ENCODE data around the gene MT1G. TPM values are rescaled to one million over a fixed set of nuclear protein-coding genes. Genes with fewer than 3 reads are reported as not detected.
A peak's percentile ranks its signal among the peaks of the same experiment; 100 is the strongest.

The MT1G gene
- total RNA-seq, 1 donor from 2014 or later, result 10.5 TPM

DNA sequence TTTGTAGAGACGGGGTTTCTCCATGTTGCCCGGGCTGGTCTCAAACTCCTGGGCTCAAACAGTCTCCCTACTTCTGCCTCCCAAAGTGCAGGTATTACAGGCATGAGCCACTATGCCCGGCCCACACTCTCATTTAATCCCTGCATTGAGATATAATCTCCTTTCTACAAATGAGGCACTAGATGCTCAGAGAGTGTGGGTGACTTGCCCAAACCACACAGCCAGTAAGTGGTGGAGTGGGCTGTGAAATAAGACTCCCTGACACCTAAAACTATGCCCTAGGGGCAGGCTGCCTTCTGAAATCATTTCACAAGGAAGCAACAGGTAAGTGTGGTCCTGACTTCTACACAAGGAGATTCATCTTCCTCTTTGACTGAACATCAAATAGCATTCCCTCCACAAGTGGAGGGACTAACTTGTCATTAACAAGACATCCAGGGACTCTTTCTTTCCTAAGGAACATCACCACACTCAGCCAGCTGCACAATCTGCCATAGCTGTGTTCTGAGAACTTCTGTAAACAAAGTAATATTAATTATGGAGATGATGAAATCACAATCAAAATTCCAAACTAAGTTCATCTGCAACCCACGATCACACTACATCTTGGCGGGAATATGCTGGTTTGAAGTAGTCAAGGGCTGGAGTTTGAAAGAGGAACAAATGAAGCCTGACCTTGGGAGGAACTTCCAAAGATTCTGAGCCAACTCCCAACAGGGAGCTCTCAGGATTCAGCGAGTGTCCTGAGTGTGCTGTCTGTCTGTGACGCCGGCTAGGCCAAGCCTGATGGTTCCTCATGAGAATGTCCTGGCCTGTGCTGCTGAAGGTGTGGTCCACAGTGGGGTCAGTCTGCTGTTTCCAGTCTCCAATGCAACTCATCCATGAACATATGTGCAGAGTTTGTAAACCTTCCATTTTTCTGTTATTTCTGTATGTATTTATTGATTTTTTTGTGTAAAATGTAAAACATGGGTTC is 2.3 kb downstream of the MT1G start:
- peak; percentile 42 for DNase-seq (ENCODE audit: low read depth)

DNA sequence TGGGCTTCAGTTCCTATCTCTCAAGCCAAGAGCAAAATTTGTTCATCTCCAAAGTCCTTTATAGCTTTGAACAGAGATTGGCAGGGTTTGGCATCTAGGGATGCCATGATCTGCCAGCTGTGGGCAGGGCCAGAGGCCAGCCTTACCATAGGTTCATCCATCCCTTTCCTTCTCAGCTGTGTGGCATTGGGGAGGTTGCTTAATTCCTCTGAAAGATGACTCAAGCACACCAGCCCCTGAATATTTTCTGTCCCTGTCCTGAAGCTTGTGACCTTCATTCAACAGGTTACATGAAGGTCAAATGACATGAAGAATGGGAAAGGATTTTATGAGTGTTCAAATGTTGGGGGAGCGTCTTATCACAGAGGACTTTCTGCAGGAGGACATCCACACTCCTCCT is 3.4 kb downstream of the MT1G start:
- DNase-seq (ENCODE audit: low read depth), result no peak

DNA sequence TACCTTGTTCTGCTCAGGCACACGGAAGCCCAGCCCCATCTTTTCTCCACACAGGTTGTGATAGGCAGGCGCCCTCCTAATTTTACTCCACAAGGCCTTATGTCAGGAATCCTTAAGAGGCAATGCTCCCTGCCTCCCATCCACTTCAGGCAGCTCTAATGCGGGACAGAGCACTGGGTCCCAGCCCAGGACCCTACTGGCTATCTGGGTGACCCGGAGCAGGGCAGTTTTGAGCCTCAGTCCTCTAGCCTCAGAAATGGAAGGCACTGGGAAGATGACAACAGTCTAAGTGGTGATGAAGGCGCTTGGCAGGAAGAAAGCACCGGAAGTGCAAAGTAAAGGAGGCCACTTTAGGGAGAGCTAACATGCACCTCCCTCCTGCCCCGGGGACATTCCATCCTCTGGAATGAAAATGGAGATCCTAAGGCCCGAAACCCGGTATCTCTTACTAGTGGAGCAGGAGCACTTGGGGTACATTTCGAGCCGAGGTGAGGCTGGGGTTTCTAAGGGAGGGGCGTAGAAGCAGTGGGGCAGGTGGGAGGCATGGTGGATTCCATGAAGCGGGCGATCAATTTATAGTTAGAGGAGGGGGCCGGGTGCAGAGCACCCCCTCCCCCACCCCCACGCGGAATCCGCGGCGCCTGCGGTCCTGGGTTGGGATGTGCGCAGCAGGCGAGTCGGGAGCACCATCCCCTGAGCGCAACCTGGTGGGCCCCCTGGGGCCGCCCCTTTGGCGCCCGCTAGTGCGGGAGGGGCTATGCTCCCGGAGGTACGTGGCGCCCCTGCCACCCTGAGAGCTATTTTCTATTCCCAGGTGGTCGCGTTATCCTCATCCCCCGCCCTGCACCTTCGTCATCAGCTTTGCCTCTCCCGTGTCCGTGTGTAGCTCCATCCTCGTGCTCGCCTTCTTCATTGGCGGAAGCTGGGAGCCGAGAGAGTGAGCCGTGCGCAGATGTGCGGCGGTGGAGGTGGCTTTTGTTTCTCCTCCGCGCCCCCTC is 5.2 kb downstream of the MT1G start:
- no peak for DNase-seq (ENCODE audit: low read depth)

DNA sequence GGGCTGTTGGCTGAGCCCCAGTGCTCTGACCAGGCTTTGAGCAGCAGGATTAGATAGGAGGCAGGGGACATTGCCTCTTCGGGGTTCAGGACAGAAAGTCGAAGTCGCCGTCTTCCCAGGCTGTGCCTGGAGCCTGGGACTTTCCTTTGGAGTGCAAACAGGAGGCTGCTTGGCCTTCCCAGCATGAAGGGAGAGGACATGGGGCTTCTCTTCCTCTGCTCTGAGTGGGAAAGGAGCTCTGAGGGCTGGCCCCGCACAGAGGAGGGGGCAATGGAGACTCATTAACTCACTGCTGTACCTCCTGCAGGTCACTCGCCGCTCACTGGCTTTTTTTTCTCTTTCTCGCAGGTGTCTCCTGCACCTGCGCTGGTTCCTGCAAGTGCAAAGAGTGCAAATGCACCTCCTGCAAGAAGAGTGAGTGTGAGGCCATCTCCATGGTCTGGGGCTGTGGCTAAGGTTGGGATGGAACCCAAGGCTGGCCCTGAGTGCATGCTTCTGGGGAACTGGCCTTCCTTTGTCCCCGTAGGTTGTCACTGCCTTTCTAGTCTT is 9.5 kb downstream of the MT1G start:
- no peak for DNase-seq (ENCODE audit: low read depth)

DNA sequence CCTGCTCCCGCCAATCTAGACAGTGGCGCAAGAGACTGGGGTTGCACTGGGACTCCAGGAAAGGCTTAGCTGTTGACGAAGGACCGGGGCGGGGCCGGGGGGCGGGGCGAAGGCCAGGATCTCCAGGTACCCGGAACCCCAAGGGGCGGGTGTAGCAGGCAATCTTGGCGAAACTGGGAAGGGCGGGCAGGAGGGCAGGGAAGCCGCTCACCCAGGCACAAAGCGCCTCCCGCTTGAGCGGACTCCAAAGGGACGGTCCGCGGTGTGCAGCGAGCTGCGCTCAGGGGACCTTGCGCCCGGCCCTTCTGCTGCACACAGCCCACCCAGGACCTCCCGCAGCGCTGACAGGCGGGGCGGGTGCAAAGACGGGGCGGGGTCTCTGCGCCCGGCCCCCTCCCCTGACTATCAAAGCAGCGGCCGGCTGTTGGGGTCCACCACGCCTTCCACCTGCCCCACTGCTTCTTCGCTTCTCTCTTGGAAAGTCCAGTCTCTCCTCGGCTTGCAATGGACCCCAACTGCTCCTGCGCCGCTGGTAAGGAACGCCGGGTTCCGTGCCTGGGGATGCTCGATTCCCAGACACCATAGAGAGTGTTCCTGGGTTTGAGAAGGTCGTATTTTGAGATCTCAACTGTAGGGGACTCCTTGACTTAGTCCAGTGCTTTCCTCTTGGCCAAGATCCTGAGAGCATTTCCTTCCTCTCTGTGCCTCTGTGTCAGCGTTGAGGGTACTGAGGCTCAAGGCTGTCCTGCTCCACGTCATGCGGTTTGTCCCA is 10.1 kb downstream of the MT1G start, which contains the start of gene MT1F:
TSS of gene MT1F (plus strand) at position 405 of the 772 bp plus-strand sequence. CDS start at position 505, 100 bp downstream.
- DNase-seq (ENCODE audit: low read depth), result peak; percentile 82

DNA sequence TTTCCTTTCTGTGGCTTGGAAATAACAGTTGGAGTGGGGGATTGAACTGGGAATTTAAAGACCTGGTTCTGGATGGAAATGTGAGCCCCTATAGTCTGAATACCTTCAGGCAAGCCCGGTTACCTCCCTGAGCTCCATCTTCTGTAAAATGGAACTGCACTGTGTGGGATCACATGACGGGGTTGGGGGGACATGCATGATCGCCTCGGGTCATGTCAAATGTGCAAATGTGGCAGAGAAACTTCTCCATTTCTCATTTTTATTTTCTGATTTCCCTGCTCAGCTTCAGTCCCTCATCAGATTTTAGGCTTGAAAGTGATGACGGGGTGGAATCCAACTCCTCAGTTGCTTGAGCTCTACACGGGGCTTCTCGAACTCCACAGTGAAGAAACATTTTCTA is 14.6 kb downstream of the MT1G start:
- DNase-seq (ENCODE audit: low read depth), result no peak

DNA sequence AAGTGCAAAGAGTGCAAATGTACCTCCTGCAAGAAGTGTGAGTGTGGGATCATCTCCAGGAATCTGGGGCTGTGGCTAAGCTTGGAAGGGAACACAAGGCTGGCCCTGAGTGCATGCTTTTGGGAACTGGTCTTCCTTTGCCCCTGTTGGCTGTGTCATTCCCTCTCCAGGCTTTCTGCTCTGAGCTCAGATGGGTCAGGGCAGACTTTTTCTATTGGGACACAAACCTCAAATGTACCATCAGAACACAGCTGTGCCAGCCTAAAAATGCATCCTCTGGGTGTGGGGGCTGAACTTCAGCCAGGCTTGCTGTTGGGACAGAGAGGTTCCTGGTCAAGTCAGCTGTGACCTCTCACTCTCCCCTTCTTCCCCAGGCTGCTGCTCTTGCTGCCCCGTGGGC is 15.3 kb downstream of the MT1G start:
- DNase-seq (ENCODE audit: low read depth), result no peak

DNA sequence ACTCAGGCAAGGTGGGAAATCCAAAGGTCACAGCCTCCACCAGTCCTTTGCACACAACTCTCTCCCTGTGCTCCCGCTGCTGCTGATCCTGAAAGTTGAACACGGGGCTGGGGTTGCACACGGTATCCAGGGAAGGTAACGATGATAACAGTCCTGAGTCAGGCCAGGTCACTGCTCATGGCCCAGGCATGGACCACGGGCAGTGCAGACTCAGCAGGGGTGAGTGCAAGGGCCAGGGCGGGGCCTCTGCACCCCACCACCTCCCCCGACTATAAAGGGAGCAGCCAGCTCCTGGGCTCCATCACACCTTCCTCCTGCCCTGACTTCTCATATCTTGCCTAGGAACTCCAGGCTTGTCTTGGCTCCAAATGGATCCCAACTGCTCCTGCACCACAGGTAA is 16.3 kb downstream of the MT1G start, which contains the start of gene MT1B:
TSS of gene MT1B (plus strand) at position 301 of the 400 bp plus-strand sequence. CDS start at position 369, 68 bp downstream.
- DNase-seq (ENCODE audit: low read depth), result no peak

DNA sequence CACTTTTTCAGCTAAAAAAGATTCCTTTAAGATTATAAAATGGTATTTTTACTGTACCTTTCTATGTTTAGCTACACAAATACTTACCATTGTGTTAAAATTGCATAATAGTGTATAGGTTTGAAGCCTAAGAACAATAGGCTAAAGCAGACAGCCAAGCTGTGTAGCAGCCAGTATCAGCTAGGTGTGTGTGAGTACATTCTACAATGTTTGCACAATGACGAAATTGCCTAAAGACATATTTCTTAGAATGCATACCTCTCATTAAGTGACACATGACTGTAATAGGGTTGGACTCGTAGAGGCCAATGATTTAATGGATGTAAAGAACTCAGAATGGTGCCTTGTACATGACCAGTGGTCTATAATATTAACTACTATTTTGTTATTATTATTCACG is 18.0 kb downstream of the MT1G start:
- peak; percentile 48 for DNase-seq (ENCODE audit: low read depth)

DNA sequence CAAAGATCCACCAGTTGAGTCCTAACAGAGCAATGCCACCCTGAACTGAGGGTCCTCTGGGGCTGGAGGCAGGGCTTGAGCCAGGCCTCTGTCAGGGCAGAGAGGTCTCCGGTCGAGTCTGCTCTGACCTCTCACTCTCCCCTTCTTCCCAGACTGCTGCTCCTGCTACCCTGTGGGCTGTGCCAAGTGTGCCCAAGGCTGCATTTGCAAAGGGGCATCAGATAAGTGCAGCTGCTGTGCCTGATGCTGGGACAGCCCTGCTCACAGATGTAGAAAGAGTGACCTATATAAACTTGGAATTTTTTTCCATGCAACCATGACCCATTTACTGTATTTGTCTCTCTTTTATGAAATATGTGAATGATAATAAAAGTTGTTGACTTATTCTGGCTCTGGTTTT is 18.6 kb downstream of the MT1G start:
- no peak for DNase-seq (ENCODE audit: low read depth)

DNA sequence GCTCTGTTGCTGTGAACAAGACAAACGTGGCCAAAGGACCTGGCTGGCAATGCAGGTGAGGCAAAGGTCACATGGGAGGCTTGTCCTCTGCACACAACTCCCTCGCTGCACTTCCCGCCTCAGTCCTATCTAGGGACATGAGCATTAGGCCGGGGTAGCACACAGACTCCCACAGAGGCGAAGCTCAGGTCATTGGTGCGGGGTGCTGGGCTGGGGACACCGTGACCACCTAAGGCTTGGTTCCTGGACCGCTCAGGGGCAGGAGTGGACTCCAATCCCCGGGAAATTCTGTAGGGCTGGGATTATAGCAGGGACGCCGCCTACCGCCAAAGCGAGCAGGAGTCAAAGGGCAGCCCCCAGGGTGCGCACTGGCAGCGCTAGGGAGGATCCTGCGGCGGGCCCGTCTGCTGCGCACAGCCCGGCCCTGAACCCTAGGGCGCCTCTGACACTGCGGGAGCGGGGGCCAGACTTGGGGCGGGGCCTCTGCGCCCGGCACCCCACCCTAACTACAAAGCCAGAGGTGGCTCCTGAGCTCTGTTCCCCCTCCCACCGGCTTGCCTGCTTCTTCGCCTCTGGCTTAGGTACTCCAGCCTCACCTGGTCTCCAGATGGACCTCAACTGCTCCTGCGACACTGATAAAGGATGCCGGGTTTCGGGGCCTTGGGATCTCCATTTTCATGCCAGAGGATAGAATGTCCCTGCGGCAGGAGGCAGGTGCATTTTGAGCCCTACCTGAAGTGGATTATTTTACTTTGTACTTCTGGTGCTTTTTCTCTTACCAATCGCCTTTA is 20.0 kb downstream of the MT1G start:
- DNase-seq (ENCODE audit: low read depth), result no peak

DNA sequence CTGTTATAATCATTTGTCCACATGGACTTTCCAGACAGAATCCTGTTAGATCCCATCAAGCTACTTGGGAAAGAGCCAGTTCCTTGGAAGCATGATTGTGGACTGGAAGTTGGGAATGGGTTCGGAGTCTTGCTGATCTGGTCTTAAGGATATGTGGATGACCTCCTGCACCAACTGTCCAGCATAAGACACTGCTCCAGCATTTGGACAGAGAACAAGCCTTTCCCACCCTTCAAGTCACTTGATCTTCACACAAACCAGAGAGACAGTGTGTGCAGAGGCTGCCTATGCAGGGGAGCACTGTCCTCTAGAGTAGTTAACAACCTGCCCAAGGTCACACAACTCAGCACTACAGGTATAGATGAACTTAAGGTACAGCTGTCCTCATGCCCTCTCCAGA is 22.0 kb downstream of the MT1G start:
- DNase-seq (ENCODE audit: low read depth), result no peak

DNA sequence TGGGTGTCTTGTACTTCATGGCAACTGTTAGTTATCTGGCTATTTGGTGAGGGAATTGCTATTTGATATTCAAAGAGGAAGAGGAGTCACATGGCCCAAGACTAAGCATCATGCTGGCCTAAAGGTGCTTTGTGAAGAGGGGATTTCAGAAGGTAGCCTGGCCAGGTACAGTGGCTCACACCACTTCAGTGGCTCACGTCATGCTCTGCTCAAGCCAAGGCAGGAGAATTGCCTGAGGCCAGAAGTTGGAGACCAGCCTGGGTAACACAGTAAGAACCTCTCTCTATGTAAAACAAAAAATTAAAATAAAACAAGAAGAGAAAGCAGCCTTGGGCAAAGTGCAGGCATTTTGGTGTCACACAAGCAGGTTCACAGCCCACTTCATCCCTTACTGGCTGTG is 22.6 kb downstream of the MT1G start:
- DNase-seq (ENCODE audit: low read depth), result no peak

DNA sequence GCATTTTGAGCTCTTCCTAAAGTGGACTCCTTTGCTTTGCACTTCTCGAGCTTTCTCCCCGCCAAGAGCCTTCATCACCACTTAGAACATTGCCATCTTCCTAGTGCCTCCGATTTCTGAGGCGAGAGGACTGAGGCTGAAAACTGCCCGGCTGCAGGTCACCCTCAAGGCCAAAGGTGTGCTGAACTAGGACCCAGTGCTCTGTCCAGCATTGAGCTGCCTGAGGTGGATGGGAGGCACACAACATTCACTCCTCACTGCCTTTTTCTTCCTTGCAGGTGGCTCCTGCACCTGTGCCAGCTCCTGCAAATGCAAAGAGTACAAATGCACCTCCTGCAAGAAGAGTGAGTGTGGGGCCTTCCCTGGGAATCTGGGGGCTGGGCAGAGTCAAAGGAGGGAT is 24.0 kb downstream of the MT1G start:
- no peak for DNase-seq (ENCODE audit: low read depth)

DNA sequence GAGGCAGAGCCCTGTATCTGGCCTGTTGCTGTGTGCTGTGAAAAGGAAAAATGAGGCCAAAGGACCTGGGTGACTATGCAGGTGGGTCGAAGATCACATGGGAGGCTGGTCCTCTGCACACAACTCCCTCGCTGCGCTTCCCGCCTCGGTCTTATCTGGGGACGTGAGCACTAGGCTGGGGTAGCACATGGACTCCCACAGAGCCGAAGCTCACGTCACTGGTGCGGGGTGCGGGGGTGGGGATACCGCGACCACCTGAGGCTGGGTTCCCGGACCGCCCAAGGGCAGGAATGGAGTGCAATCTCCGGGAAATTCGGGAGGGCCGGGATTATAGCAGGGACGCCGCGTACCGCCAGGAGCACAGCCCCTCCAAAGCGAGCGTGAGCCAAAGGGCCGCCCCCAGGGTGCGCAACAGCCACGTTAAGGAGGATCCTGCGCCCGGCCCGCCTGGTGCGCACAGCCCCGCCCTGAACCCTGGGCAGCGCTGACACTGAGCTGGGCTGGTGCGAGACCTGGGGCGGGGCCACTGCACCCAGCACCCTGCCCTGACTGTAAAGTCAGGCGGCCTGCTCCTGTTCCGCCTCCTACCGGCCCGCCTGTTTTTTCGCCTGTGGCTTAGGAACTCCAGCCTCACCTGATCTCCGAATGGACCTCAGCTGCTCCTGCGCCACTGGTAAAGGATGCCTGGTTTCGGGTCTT is 24.6 kb downstream of the MT1G start:
- DNase-seq (ENCODE audit: low read depth), result peak; percentile 52

DNA sequence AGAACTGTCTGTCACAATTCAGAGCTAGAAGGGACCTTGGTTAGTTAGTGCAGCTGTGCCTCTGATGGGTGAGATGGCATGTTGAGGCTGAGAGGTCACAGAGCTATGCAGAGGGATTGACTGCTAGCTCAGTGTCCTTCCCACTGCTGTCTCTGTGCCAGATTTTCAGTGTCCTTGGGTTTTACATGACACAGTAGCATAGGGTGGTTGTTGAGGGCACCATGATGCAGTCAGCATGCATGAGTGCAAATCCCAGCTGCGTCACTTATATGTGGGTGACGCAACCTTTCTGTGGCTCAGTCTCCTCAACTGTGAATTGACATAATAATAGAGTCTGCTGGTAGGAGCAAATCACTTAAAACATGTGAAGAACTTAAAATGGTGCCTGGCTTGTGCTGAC is 26.7 kb downstream of the MT1G start:
- DNase-seq (ENCODE audit: low read depth), result no peak

DNA sequence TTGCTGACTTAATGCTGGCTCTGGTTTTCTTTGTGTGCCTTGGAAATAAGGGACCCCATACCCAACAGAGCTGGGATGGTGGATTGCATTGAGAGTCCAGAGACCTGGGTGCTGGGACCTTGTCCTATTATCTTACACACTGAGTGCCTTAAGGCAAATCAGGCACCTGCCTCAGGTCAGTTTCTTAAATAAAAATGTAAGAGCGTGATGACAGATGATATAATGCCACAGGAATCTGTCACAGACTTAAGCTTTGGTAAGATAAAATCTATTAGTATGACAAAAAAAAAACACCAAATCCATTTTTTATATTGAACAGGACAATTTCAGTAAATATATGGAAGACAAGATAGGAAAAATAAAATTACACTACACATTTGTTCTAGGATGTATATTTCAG is 27.8 kb downstream of the MT1G start:
- no peak for DNase-seq (ENCODE audit: low read depth)

DNA sequence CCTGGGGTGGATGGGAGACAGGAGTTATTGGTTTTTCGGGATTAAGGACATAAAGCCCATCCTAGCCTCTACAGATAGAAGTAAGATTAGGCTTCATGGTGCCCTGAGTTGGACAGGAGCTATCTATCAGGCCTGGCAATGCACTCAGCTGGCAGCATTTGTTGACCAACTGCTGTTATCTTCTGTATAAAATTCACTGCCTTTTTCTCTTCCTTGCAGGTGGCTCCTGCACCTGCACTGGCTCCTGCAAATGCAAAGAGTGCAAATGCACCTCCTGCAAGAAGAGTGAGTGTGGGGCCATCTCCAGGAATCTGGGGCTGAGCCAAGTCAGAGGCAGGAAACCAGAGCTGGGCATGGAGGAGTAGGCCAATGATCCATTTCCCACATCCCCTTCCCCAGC is 28.8 kb downstream of the MT1G start:
- no peak for DNase-seq (ENCODE audit: low read depth)

All from renal cortical epithelial cell (primary cell).